Epithelial cell of proximal tubule (primary cell): ENCODE data around the gene LYRM4. TPM values are rescaled to one million over a fixed set of nuclear protein-coding genes. Genes with fewer than 3 reads are reported as not detected.

Experiments used
- DNase-seq: peaks from one replicate; pipeline ENCODE4 v3.0.0-alpha.2; 2011; ENCODE audit warnings: low read depth
- H3K4me3 ChIP-seq: 2 replicates; pipeline ENCODE4 v1.5.1; 2011; ENCODE audit warnings: low read depth, mild to moderate bottlenecking, low read length
- total RNA-seq: library from RNA; depleted of rRNA; stranded (reverse); fragments of >200 nt; gene quantifications from 2 replicates; pipeline ENCODE4 v1.2.3, GENCODE V29; 2015
- TF ChIP-seq, protein P1 (sequence below): conservative IDR thresholded peaks from 2 replicates; pipeline ENCODE4 v1.5.1; 2012; ENCODE audit warnings: low read depth, mild to moderate bottlenecking, low read length

LYRM4 gene
- total RNA-seq, 1 donor from 2014 or later = 17.8 TPM

DNA sequence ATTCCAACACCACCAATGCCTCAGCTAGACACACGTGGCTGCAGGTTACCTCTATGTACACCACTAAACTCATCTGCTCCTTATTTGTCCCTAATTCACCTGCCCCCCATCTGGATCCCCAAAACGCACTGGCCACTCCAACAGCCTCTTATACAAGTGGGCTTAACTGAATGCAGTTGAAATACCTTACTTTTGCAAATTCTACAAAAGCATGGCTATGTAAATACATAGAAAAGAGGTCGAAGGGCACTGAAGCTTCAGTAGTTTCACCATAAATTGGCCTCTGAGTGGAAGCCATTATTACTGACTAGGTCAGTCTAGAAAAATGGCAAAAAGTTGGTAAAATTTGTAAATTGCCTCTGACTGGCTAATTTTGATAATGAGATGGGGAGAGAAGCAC is 186.8 kb downstream of the LYRM4 start:
- TF ChIP-seq, protein P1, sequence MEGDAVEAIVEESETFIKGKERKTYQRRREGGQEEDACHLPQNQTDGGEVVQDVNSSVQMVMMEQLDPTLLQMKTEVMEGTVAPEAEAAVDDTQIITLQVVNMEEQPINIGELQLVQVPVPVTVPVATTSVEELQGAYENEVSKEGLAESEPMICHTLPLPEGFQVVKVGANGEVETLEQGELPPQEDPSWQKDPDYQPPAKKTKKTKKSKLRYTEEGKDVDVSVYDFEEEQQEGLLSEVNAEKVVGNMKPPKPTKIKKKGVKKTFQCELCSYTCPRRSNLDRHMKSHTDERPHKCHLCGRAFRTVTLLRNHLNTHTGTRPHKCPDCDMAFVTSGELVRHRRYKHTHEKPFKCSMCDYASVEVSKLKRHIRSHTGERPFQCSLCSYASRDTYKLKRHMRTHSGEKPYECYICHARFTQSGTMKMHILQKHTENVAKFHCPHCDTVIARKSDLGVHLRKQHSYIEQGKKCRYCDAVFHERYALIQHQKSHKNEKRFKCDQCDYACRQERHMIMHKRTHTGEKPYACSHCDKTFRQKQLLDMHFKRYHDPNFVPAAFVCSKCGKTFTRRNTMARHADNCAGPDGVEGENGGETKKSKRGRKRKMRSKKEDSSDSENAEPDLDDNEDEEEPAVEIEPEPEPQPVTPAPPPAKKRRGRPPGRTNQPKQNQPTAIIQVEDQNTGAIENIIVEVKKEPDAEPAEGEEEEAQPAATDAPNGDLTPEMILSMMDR = no peak
- no peak overlapping the region for H3K4me3 ChIP-seq
- no peak for DNase-seq

DNA sequence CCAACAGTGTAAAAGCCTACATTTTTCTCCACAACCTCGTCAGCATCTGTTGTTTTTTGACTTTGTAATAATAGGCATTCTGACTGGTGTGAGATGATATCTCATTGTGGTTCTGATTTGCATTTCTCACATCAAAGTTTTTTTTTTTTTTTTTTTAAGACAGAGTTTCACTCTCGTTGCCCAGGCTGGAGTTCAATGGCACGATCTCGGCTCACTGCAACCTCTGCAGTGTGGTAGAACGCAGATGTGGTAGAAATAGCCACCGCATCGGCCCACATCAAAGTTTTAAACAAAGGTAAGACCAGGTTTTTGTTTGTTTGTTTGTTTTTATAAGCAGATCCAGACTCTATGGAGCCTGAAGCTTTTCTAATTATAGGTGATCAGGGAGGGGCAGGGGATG is 188.3 kb downstream of the LYRM4 start:
- no peak overlapping the region for H3K4me3 ChIP-seq
- TF ChIP-seq, protein P1 = no peak

DNA sequence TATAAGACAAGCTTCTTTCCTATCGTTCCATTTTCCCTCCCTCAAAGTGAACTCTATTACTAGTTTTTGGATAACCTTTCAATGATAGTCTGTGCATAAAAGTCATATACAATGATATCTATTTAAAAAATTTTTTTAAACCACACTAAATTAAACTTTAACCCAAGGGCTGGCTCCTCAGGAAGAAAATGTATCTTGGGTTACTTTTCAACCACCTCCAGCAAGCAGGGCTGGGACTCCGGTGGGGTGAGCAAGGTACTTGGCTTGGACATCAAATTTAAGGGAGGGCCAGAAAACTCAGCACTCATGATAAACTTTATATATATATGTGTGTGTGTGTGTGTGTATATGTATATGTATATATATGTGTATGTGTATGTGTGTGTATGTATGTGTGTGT is 189.5 kb downstream of the LYRM4 start:
- no peak overlapping the region for H3K4me3 ChIP-seq
- DNase-seq = no peak
- TF ChIP-seq, protein P1 = no peak

More for the DNA sequence above, 188.3 kb downstream of the LYRM4 start:
- no peak for DNase-seq

DNA sequence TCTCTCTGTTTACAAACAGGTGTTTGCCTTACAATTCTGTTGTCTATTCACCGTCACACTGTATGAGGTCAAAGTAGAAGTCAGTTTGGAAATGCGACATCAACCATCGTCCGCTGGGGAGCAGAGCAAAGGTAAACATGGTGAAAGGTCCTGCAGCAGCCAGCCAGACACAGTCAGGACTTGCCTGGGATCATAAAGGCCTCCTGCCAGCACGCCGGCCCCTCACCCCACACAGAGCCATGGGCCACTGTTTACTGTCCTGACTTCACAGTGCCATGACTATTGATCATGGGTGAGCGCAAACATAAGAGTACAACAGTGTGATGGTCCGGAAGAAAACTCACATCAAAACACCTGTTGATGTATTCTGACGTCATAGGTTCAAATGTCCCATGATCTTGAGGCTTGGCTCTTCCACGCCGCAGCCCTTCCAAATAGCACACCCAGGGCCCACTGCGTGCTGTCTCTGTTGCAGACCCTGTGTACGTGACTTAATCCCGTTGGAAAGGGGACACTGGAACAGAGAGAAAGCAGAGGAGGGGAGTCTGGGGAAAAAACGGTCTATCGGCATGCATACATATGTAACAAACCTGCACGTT is 192.5 kb downstream of the LYRM4 start:
- DNase-seq = no peak
- TF ChIP-seq, protein P1 = no peak
- no peak overlapping the region for H3K4me3 ChIP-seq

DNA sequence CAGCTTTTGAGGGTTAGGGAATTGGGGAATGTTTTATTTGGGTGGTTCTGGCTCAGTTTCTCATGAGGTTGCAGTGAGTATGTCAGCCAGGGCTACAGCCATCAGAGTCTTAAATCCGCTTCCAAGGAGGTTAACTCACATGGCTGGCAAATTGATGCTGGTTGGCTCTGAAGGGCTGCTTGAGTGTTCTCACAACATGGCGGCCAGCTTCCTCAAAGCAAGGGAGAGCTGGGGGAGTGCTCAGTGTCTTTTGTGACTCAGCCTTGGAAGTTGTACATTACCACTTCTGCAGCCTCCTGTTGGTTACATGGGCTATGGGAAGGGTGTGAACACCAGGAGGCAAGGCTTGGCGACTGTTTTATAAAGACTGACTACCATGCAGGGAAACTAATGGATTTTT is 193.4 kb downstream of the LYRM4 start:
- TF ChIP-seq, protein P1 = no peak
- no peak for DNase-seq
- H3K4me3 ChIP-seq = no peak overlapping the region

DNA sequence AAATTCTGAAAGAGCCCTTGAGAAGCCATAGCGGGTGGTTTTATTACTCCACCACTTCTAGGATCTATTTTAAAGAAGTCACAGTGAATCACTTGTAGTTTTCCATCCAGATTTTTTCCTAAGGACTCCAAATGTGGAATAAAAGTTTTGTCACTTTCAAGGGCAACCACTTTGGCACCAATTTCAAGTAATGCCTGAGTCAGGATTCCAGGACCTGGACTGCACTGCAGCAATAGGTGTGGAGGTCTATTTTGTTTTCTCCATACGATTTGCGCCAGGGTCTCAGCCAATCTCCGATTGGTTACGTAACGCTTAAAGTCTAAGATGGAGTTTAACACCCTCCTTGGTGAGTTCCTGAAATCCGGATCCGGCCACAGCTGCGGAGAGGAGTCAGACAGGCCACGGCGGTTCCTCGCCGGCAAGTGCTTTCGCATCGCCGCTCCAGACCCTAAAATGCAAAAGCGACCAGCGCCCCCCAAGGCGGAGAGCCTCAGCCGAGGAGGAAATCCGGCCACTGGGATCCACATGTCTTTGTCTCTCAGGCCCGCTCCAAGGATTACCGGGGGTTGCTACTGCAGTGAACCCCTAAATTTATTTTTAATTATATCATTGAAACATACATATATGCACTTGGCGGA is 194.2 kb downstream of the LYRM4 start:
- TF ChIP-seq, protein P1 = no peak
- DNase-seq = no peak
- H3K4me3 ChIP-seq = no peak overlapping the region

DNA sequence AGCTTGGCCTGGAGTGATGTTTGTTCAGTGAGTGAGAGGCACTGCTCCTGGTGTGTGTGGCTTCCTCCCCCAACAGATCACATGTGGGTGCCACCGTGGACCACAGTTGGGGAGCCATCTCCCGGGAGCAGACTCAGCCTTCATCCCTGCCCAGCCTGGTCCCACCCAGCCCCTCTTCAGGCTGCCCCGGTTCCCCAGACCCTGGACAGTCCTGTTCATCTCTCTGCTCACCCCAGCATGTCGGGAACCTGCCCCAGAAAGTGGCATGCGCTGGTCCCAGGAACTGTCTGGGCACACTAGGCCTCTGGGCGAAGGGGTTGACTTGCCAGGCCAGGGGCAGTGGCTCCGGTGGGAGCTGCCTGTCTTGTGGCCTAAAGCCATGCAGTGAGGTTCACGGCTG is 197.1 kb downstream of the LYRM4 start:
- no peak overlapping the region for H3K4me3 ChIP-seq
- DNase-seq = no peak
- TF ChIP-seq, protein P1 = no peak
